Spleen (tissue), 7 donors: ENCODE data around the gene KMT2E.

Experiments used
- CTCF ChIP-seq, 11 experiments: fragments of 200-600 bp in 7 of 11; fragments of 450-650 bp in 4 of 11; sonication (generic) in 4 of 11; IDR thresholded peaks in 8 of 11; conservative IDR thresholded peaks in 3 of 11; 1 replicate in 7 of 11; 2 replicates in 4 of 11; pipeline versions ENCODE4 v1.4.0 to v1.8.0; 2016 to 2021; ENCODE audit warnings: antibody characterized with exemption in 11 of 11, inconsistent platforms in 4 of 11, mild to moderate bottlenecking in 1 of 11
- POLR2A ChIP-seq, 3 donors: fragments of 450-650 bp; IDR thresholded peaks; one replicate each; pipeline ENCODE4 v1.5.1; 2017; ENCODE audit warnings: antibody characterized with exemption in 3 of 3, mild to moderate bottlenecking in 1 of 3
- donor health status: DM: no; HTN: no; CAD: no; lungs with moderate emphysema.
- donor health status: DM: no; HTN: no; CAD: no.
- donor health status: DM: no; HTN: no; CAD: no.

- no peak for TF ChIP-seq POLR2A (IDR thresholded peaks at IDR 0.05)
- no peak for TF ChIP-seq CTCF (IDR thresholded peaks at IDR 0.05 in 8 of 11, conservative IDR thresholded peaks at IDR 0.05 in 3 of 11)
Observed at GRCh38 chr7:104967088-104967487, 46.9 kb upstream of the KMT2E start.
